Measurements from ENCODE around the gene SEMA3A. TPM values are rescaled to one million over a fixed set of nuclear protein-coding genes. Genes with fewer than 3 reads are reported as not detected.

The SEMA3A gene
- total RNA-seq, 1 donor from 2014 or later = 1.9 TPM

DNA sequence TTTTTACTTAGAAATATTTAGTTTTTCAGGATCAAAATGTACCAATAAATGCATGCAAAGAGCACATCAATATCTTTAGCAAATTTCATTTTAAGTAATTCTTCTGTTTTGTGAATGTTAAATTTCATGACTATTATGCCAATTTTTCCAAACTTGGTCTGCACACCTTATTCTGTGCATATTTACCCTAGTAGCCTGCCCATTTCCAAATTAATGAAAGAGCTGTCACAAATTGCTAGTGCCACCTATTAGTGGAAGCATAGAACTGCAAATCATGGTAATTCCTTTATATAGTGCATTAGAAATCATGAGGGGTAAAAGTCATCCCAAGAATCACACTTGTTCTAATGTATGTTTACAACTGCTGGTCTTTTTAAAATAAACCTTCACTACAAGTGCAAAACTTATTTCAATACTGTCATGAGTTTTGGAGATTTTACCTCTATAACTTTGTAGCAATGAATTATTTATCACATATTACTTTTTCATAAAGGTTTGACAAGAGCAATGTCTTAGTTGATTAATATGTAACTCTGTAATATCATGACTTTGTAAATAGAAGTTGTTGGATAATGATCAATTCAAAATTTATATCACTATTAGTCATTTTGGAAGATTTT lies 5.7 kb downstream of the SEMA3A start:
- H3K36me3 ChIP-seq = no peaks in the 10 kb centered on the region
- peak; percentile 59 for TF ChIP-seq CTCF (IDR thresholded peaks at IDR 0.05; ENCODE audit: borderline replicate concordance)
- no peaks in the 10 kb centered on the region for H3K9me3 ChIP-seq (replicated peaks)
- H3K4me3 ChIP-seq = no peak overlapping the region
- intact Hi-C loops (cut with micrococcal nuclease) = no loop called here
- H3K4me1 ChIP-seq = no peaks in the 10 kb centered on the region
- no peak for DNase-seq
- H3K27me3 ChIP-seq (ENCODE audit: low read depth) = no peaks in the 10 kb centered on the region
- H3K27ac ChIP-seq (replicated peaks) = no peak overlapping the region

DNA sequence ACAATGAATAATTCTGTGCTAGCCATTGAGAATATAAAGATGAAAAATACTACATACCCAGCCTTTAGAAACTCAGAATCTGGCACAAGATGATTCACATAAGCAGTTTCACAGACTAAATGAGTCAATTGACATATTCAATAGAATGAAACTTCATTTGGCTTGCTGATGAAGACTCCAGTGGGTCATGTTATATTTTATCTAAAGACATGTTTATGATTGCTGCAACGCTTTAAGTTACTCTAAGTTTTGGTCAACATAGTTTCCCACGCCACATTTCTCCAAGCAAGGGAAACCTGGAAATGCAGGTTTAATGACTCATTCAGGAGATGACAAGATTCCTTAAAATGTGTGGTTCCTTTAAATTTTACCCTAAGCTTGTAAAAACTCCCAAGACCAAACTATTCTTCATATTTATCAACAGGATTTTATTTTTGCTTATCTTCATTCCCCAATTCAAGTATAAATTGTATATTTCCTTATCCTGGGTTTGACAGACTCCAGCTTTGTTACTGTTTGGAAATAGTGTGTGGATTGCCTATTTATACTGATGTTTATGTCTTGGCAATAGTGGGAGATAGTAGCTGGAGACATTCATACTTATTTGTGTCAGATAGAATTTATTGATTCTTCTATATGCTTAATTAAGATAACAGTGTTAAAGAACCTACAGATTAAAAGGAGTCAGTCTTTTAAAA lies 6.6 kb downstream of the SEMA3A start:
- Histone ChIP-seq H3K9me3 (replicated peaks) (no peaks in the 10 kb centered on the region), H3K4me1 (no peaks in the 10 kb centered on the region), H3K36me3 (no peaks in the 10 kb centered on the region), H3K27me3 (ENCODE audit: low read depth) (no peaks in the 10 kb centered on the region), H3K27ac (replicated peaks) (no peak overlapping the region), H3K4me3 (no peak overlapping the region)
- DNase-seq = no peak
- TF ChIP-seq CTCF (IDR thresholded peaks at IDR 0.05; ENCODE audit: borderline replicate concordance) = no peak
- intact Hi-C loops (cut with micrococcal nuclease) = no loop called here

- intact Hi-C loops (cut with micrococcal nuclease) = no loop called here
- H3K9me3 ChIP-seq (replicated peaks) = no peaks in the 10 kb centered on the region
- no peak overlapping the region for H3K27ac ChIP-seq (replicated peaks)
- DNase-seq = no peak
- no peaks in the 10 kb centered on the region for H3K27me3 ChIP-seq (ENCODE audit: low read depth)
- no peak overlapping the region for H3K4me3 ChIP-seq
- no peaks in the 10 kb centered on the region for H3K4me1 ChIP-seq
- H3K36me3 ChIP-seq = no peaks in the 10 kb centered on the region
- TF ChIP-seq CTCF (IDR thresholded peaks at IDR 0.05; ENCODE audit: borderline replicate concordance) = no peak
Measured at GRCh38 chr7:84187087-84187805, 7.3 kb downstream of the SEMA3A start.

DNA sequence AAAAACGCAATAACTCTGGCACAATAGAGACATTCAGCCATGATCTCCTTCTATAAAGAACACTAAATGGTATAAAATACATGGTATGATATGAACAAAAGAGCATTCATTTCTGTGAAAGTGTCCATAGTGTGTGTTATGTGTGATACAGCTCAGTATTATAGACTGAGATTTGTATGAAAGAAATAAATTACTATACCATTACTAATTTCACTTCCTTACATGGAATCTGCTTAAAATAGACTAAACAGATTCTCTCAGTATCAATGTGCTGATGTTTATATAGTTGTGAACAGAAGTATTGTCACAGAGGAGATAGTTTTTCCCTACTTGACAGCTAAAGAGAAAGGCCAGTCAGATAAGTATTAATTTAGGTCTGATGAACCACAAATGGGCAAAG lies 10.8 kb downstream of the SEMA3A start:
- intact Hi-C loops (cut with micrococcal nuclease) = no loop called here
- H3K9me3 ChIP-seq (replicated peaks) = no peaks in the 10 kb centered on the region
- H3K4me1 ChIP-seq = no peaks in the 10 kb centered on the region
- H3K27ac ChIP-seq (replicated peaks) = no peak overlapping the region
- H3K36me3 ChIP-seq = no peaks in the 10 kb centered on the region
- no peak for DNase-seq
- no peak for TF ChIP-seq CTCF (IDR thresholded peaks at IDR 0.05; ENCODE audit: borderline replicate concordance)
- no peak overlapping the region for H3K4me3 ChIP-seq
- H3K27me3 ChIP-seq (ENCODE audit: low read depth) = no peaks in the 10 kb centered on the region

- H3K27ac ChIP-seq (replicated peaks) = no peak overlapping the region
- intact Hi-C loops (cut with micrococcal nuclease) = no loop called here
Measured at GRCh38 chr7:84182301-84182700, 12.3 kb downstream of the SEMA3A start.

More at GRCh38 chr7:84182301-84182700, 12.3 kb downstream of the SEMA3A start:
- Histone ChIP-seq H3K4me3 (no peak overlapping the region), H3K9me3 (replicated peaks) (no peaks in the 10 kb centered on the region), H3K4me1 (no peaks in the 10 kb centered on the region), H3K36me3 (no peaks in the 10 kb centered on the region), H3K27me3 (ENCODE audit: low read depth) (no peaks in the 10 kb centered on the region)
- no peak for TF ChIP-seq CTCF (IDR thresholded peaks at IDR 0.05; ENCODE audit: borderline replicate concordance)
- no peak for DNase-seq

All from left ventricle myocardium inferior (tissue), 1 donor.